Mesendoderm (in vitro differentiated cells): ENCODE data around the gene POGLUT3.

ENCODE experiments used
- DNase-seq: peaks from one replicate; pipeline ENCODE4 v3.0.0; 2013
- H2AK5ac ChIP-seq: 2 replicates; pipeline ENCODE4 v1.6.1; 2013; ENCODE audit warnings: low read length, inconsistent platforms
- H2BK120ac ChIP-seq: 2 replicates; pipeline ENCODE4 v1.6.1; 2013; ENCODE audit warnings: low read depth, mild to moderate bottlenecking, low read length, moderate library complexity, mixed read lengths
- H2BK15ac ChIP-seq: replicated peaks from 2 replicates; pipeline ENCODE4 v1.6.1; 2013; ENCODE audit warnings: low read depth, mild to moderate bottlenecking, moderate library complexity
- H2BK5ac ChIP-seq: 2 replicates; pipeline ENCODE4 v1.6.1; 2013; ENCODE audit warnings: low read length, inconsistent platforms
- H3K18ac ChIP-seq: 2 replicates; pipeline ENCODE4 v1.6.1; 2013; ENCODE audit warnings: mild to moderate bottlenecking, low read length, mixed read lengths
- H3K23ac ChIP-seq: one replicate; pipeline ENCODE4 v1.6.1; 2013; ENCODE audit warnings: low read length
- H3K27ac ChIP-seq: 2 replicates; pipeline ENCODE4 v1.5.1; 2013; ENCODE audit warnings: low read depth, mild to moderate bottlenecking, inconsistent platforms, low read length, moderate library complexity
- H3K27me3 ChIP-seq: 2 replicates; pipeline ENCODE4 v1.6.1; 2013; ENCODE audit warnings: low read length, control low read depth, mild to moderate bottlenecking, inconsistent platforms; ENCODE audit not compliant: insufficient read depth, poor library complexity
- H3K36me3 ChIP-seq: 2 replicates; pipeline ENCODE4 v1.6.1; 2013; ENCODE audit warnings: low read length, inconsistent platforms; ENCODE audit not compliant: control insufficient read depth, insufficient read depth
- H3K4ac ChIP-seq: one replicate; pipeline ENCODE4 v1.6.1; 2013; ENCODE audit warnings: low read depth, mild to moderate bottlenecking, low read length, moderate library complexity
- H3K4me1 ChIP-seq: 2 replicates; pipeline ENCODE4 v1.6.1; 2013; ENCODE audit warnings: low read depth, low read length, inconsistent platforms; ENCODE audit not compliant: control insufficient read depth
- H3K4me2 ChIP-seq: 2 replicates; pipeline ENCODE4 v1.6.1; 2013; ENCODE audit warnings: low read length
- H3K4me3 ChIP-seq: 2 replicates; pipeline ENCODE4 v1.5.1; 2013; ENCODE audit warnings: mild to moderate bottlenecking, low read length
- H3K56ac ChIP-seq: one replicate; pipeline ENCODE4 v1.6.1; 2013; ENCODE audit warnings: low read length
- H3K79me1 ChIP-seq: 2 replicates; pipeline ENCODE4 v1.6.1; 2013; ENCODE audit warnings: low read length, inconsistent platforms
- H3K79me2 ChIP-seq: 2 replicates; pipeline ENCODE4 v1.6.1; 2013; ENCODE audit warnings: mild to moderate bottlenecking, low read length; ENCODE audit not compliant: control insufficient read depth, insufficient read depth
- H3K9ac ChIP-seq: 2 replicates; pipeline ENCODE4 v1.6.1; 2013; ENCODE audit warnings: low read length, inconsistent platforms
- H4K5ac ChIP-seq: one replicate; pipeline ENCODE4 v1.6.1; 2013; ENCODE audit warnings: low read length
- H4K8ac ChIP-seq: one replicate; pipeline ENCODE4 v1.6.1; 2013; ENCODE audit warnings: low read depth, mild to moderate bottlenecking, control low read depth, low read length, moderate library complexity
- WGBS: extraction: QIAGEN DNeasy Blood & Tissue Kit; methylation state at CpG from one replicate; pipeline ENCODE4 v1.1.7; 2013; ENCODE audit warnings: low lambda C conversion rate, missing lambda C conversion rate; ENCODE audit not compliant: insufficient coverage; ENCODE audit errors: extremely low coverage; 5-methylcytosine and 5-hydroxymethylcytosine counted together

POGLUT3 gene

DNA sequence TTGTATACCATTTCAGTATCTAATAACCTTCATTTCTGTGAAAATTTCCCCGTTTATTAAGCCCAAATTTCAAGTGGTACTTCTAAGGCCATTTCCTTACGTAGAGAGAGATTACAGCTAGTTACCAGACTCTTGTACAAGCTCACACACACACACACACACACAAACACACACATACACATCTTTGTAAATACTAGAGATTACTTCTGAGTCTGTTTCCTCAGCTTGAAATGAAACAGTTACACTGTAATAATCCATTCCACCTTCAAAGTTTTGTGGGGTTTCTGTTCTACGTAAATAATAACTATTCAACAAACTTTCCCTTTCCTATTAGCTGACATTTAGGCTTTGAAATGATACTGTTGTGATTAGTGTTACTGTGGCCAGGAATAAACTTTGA is 6.2 kb downstream of the POGLUT3 start:
- no peak overlapping the region for H2AK5ac ChIP-seq
- H3K4me3 ChIP-seq, result no peak overlapping the region
- H3K27ac ChIP-seq, result no peak overlapping the region
- no peak overlapping the region for H3K18ac ChIP-seq
- H4K5ac ChIP-seq, result no peak overlapping the region
- H2BK15ac ChIP-seq, result no peak overlapping the region
- H3K4me2 ChIP-seq, result no peak overlapping the region
- no peak overlapping the region for H3K56ac ChIP-seq
- WGBS, result no CpG with 5 or more reads among the region's 3 CpGs
- H3K4ac ChIP-seq, result no peak overlapping the region
- no peaks in the 10 kb centered on the region for H3K27me3 ChIP-seq
- H3K9ac ChIP-seq, result no peak overlapping the region
- no peak for DNase-seq
- H3K23ac ChIP-seq, result no peak overlapping the region
- no peak overlapping the region for H2BK5ac ChIP-seq
- no peaks in the 10 kb centered on the region for H3K36me3 ChIP-seq
- no peak overlapping the region for H4K8ac ChIP-seq
- H3K79me2 ChIP-seq, result no peaks in the 10 kb centered on the region
- H3K79me1 ChIP-seq, result no peaks in the 10 kb centered on the region
- peaks cover 3% of the 10 kb centered on the region for H3K4me1 ChIP-seq
- no peak overlapping the region for H2BK120ac ChIP-seq

DNA sequence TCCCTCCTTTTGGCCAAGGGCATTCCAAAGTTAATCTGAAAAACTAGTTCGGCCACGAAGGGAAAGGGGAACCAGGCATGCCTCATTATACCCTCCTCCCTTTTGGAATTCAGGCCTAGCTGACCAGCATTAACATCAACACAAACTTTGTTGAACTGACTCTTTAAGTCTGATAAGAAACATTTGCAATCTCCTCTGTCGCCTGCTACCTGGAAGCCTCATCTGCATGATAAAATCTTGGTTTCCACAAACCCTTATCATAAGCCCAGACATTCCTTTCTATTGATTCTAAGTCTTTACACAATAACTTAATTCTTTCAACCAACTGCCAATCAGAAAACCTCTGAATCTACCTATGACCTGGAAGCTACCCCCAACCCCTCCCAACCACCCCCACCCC is 11.4 kb downstream of the POGLUT3 start:
- Histone ChIP-seq H3K9ac (no peak overlapping the region), H3K79me1 (no peaks in the 10 kb centered on the region), H2BK15ac (no peak overlapping the region), H3K4me2 (no peak overlapping the region), H4K8ac (no peak overlapping the region), H3K18ac (no peak overlapping the region), H2BK5ac (no peak overlapping the region), H3K27ac (no peak overlapping the region), H3K27me3 (no peaks in the 10 kb centered on the region), H2BK120ac (no peak overlapping the region), H2AK5ac (no peak overlapping the region), H4K5ac (no peak overlapping the region), H3K4me1 (peaks cover 2% of the 10 kb centered on the region), H3K4me3 (no peak overlapping the region), H3K36me3 (no peaks in the 10 kb centered on the region), H3K4ac (no peak overlapping the region), H3K79me2 (no peaks in the 10 kb centered on the region), H3K23ac (no peak overlapping the region), H3K56ac (no peak overlapping the region)
- DNase-seq, result peak; percentile 89
- no CpG with 5 or more reads among the region's 3 CpGs for WGBS

DNA sequence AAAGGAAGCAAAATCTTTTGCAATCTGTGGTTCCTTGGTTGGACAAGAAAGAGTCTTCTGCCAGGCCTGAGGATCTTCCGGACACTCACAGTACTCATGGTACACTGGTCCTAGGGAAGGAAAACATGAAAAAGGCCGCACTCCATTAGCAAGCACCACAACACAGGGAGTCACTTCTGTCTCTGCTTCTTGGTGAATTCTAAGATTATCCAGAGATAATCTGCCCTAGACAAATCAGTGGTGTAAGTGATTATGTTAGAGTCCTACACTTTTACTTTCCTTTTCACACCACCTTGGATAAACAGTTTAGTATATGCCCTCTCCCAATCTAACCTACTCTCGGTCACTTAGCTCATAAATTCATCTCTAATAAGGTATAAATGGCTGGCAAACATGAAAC is 11.9 kb downstream of the POGLUT3 start:
- H2BK15ac ChIP-seq, result no peak overlapping the region
- no peaks in the 10 kb centered on the region for H3K79me1 ChIP-seq
- peak overlapping the region; percentile 38 for H2AK5ac ChIP-seq
- no peaks in the 10 kb centered on the region for H3K79me2 ChIP-seq
- H3K56ac ChIP-seq, result no peak overlapping the region
- H3K27me3 ChIP-seq, result no peaks in the 10 kb centered on the region
- H3K18ac ChIP-seq, result peak overlapping the region; percentile 64
- H3K4ac ChIP-seq, result no peak overlapping the region
- H3K23ac ChIP-seq, result no peak overlapping the region
- H3K4me1 ChIP-seq, result peaks cover 2% of the 10 kb centered on the region
- H3K27ac ChIP-seq, result peak overlapping the region; percentile 11
- H3K4me2 ChIP-seq, result no peak overlapping the region
- DNase-seq, result peak; percentile 53
- H4K5ac ChIP-seq, result no peak overlapping the region
- no peaks in the 10 kb centered on the region for H3K36me3 ChIP-seq
- H3K4me3 ChIP-seq, result no peak overlapping the region
- H2BK5ac ChIP-seq, result no peak overlapping the region
- no peak overlapping the region for H2BK120ac ChIP-seq
- H3K9ac ChIP-seq, result no peak overlapping the region
- WGBS, result no CpG with 5 or more reads among the region's 3 CpGs
- no peak overlapping the region for H4K8ac ChIP-seq

DNA sequence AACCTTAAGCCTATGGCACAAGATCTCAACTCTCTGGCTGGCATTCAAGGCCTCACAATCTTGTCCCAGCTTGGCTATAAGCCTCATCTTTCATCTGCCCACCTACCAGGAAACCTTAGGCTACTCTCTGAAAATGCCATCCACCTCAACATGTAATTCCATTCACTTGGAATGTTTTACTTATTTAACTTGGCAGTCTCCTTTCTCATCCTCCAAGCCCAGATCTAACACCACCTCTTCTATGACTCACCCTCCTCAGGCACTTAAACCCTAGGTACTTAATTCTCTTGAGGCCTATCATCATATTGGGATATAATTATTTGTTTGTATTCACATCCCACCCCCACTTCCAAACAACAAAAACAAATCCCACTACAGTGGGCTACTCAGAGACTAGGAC is 15.0 kb downstream of the POGLUT3 start:
- Histone ChIP-seq H3K4me3 (no peak overlapping the region), H3K27ac (no peak overlapping the region)

DNA sequence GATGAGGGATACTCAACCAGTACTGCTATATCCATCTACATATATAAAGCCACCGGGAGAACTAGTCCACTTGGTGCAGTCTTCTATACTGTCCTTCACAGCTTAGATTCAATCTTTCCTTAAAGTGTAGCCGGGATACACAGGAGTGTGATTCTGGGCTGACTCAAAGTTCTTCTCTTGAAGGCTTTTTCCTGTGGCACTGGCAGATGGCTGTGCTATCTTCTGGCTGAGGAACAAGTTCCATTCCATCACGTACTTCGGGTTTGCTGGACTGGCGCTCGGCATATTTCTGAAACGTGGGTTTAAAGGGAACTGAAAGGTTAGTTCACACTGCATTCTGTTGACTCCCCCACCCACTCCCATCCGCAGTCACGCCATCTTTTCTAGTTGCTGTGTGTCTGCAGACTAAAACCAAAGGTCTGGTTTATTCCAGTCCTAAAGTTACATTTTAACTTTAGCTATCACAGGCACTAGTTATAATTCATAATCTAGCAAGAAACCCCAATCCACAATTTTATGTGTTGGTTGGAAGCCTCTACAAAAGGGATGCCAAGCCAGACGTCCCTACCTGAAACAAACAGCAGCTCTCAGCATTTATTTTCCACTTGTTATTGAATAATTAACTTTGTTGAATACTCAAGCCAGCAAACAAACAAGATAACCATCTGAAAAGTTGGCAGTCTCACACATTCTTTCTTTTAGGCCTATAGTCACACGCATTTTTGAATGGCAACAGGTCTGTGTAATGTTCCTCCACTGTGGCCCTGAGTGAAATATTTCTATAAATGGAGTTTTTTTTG is 23.3 kb downstream of the POGLUT3 start:
- DNase-seq, result peak; percentile 29
- peak overlapping the region; percentile 51 for H3K18ac ChIP-seq
- H3K4me2 ChIP-seq, result no peak overlapping the region
- no peak overlapping the region for H3K4me3 ChIP-seq
- H3K27me3 ChIP-seq, result no peaks in the 10 kb centered on the region
- H2BK120ac ChIP-seq, result no peak overlapping the region
- no peak overlapping the region for H3K4ac ChIP-seq
- H3K79me1 ChIP-seq, result no peaks in the 10 kb centered on the region
- no peak overlapping the region for H2BK15ac ChIP-seq
- H4K8ac ChIP-seq, result no peak overlapping the region
- no peak overlapping the region for H3K27ac ChIP-seq
- no CpG with 5 or more reads among the region's 11 CpGs for WGBS
- H2BK5ac ChIP-seq, result peak overlapping the region; percentile 46
- H3K4me1 ChIP-seq, result no peaks in the 10 kb centered on the region
- H3K36me3 ChIP-seq, result peaks cover 2% of the 10 kb centered on the region
- peak overlapping the region; percentile 10 for H3K56ac ChIP-seq
- peak overlapping the region; percentile 12 for H3K23ac ChIP-seq
- no peak overlapping the region for H2AK5ac ChIP-seq
- H3K9ac ChIP-seq, result no peak overlapping the region
- no peak overlapping the region for H4K5ac ChIP-seq
- H3K79me2 ChIP-seq, result no peaks in the 10 kb centered on the region

More for the DNA sequence above, 15.0 kb downstream of the POGLUT3 start:
- Histone ChIP-seq H2BK120ac (no peak overlapping the region), H3K18ac (no peak overlapping the region), H3K36me3 (no peaks in the 10 kb centered on the region), H3K4me1 (peaks cover 2% of the 10 kb centered on the region), H2BK15ac (no peak overlapping the region), H3K4ac (no peak overlapping the region), H3K79me2 (no peaks in the 10 kb centered on the region), H2BK5ac (no peak overlapping the region), H3K27me3 (no peaks in the 10 kb centered on the region), H3K79me1 (no peaks in the 10 kb centered on the region), H2AK5ac (no peak overlapping the region), H3K4me2 (no peak overlapping the region), H3K9ac (no peak overlapping the region), H3K23ac (no peak overlapping the region), H4K5ac (no peak overlapping the region), H3K56ac (no peak overlapping the region), H4K8ac (no peak overlapping the region)
- DNase-seq, result no peak

DNA sequence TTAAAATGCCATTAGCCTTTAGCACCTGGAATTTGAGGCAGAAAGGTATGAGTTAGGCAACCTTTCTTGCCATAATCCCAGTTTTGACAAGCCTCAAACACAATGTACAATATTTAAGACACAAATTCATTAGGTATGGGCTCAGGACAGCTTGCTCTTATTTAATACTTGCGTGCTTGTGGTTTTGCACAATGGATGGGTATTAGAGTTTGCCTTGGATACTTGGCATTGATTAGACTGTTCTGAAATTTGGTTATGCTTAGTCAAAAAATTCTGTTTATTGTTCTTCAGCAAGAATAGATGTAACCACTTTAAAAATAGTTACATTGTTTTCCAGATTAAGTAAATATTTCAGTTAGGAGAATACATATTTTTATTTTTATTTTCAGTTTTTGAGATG is 25.5 kb downstream of the POGLUT3 start:
- H3K56ac ChIP-seq, result no peak overlapping the region
- no peaks in the 10 kb centered on the region for H3K4me1 ChIP-seq
- H3K4me3 ChIP-seq, result no peak overlapping the region
- no CpG with 5 or more reads among the region's 1 CpG for WGBS
- no peak overlapping the region for H2BK15ac ChIP-seq
- no peaks in the 10 kb centered on the region for H3K79me2 ChIP-seq
- no peak overlapping the region for H3K23ac ChIP-seq
- no peak overlapping the region for H2AK5ac ChIP-seq
- no peak overlapping the region for H2BK5ac ChIP-seq
- H3K79me1 ChIP-seq, result no peaks in the 10 kb centered on the region
- H4K8ac ChIP-seq, result no peak overlapping the region
- no peak overlapping the region for H3K4ac ChIP-seq
- no peak overlapping the region for H2BK120ac ChIP-seq
- no peak for DNase-seq
- no peak overlapping the region for H3K27ac ChIP-seq
- peaks cover 2% of the 10 kb centered on the region for H3K36me3 ChIP-seq
- no peak overlapping the region for H3K4me2 ChIP-seq
- H3K9ac ChIP-seq, result no peak overlapping the region
- H4K5ac ChIP-seq, result no peak overlapping the region
- no peak overlapping the region for H3K18ac ChIP-seq
- H3K27me3 ChIP-seq, result no peaks in the 10 kb centered on the region
